SK-N-SH (cell line): Measurements from ENCODE around the gene DUOX2.

Source experiments
- EP300 ChIP-seq, 2 experiments: IDR thresholded peaks; 2 replicates each; pipeline versions ENCODE4 v1.4.0 to v1.6.1; 2012; ENCODE audit warnings: borderline replicate concordance in 1 of 2, low read depth in 1 of 2, low read length in 1 of 2
- POLR2AphosphoS5 ChIP-seq: IDR thresholded peaks from 2 replicates; pipeline ENCODE4 v1.6.1; 2012; ENCODE audit warnings: low read depth, low read length
- TF ChIP-seq, protein P1 (sequence below): fragments of 150-350 bp; IDR thresholded peaks from 2 replicates; pipeline ENCODE4 v1.6.1; 2017; ENCODE audit warnings: antibody characterized with exemption, low read length, low read depth, borderline replicate concordance
- TF ChIP-seq, protein P2 (sequence below): fragments of 200-600 bp; sonication (generic); IDR thresholded peaks from 2 replicates; pipeline ENCODE4 v1.6.1; 2017; ENCODE audit warnings: antibody characterized with exemption, mild to moderate bottlenecking, moderate library complexity

DNA sequence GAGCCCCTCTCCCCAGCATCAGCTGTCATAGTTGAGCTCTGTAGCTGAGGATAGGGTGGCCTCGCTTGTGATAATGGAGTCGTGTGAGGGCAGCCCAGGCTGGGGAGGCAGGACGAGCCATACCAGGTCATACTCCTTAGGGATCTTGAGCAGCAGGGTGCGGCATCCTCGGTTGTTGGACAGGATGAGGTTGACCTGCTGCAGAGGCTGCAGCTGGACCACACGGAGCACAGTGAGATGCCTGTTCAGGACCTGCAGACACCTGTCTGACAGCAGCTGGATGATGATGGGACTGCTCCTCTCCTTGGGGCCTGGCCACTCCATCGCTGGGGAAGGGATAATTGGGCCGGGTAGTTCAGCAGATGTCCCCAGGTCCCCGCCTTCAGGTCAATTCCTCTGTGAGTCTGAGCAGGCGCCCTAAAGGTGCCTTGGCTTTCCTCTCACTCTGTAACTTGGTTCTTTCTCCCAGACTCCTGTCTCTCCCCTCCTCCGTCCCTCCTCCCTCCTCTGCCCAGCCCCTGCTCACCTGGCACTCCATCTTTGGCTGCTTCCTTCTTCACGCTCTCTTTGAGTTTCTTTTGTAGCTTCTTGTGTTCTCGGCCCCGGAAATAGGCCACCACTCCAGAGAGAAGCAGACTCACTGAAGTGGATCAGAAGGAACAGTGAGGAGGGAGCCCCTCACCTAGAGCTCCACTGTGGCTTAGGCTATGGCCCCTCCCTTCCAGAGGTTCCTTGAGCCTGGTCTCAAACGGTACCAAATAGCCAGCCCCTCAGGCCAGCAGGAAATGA is 7.8 kb downstream of the DUOX2 start:
- TF ChIP-seq, protein P1, sequence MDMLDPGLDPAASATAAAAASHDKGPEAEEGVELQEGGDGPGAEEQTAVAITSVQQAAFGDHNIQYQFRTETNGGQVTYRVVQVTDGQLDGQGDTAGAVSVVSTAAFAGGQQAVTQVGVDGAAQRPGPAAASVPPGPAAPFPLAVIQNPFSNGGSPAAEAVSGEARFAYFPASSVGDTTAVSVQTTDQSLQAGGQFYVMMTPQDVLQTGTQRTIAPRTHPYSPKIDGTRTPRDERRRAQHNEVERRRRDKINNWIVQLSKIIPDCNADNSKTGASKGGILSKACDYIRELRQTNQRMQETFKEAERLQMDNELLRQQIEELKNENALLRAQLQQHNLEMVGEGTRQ, result no peak
- TF ChIP-seq EP300 (IDR thresholded peaks at IDR 0.05; ENCODE audit: borderline replicate concordance in 1 of 2, low read depth in 1 of 2, low read length in 1 of 2), result no peak
- no peak for TF ChIP-seq POLR2AphosphoS5
- TF ChIP-seq, protein P2, sequence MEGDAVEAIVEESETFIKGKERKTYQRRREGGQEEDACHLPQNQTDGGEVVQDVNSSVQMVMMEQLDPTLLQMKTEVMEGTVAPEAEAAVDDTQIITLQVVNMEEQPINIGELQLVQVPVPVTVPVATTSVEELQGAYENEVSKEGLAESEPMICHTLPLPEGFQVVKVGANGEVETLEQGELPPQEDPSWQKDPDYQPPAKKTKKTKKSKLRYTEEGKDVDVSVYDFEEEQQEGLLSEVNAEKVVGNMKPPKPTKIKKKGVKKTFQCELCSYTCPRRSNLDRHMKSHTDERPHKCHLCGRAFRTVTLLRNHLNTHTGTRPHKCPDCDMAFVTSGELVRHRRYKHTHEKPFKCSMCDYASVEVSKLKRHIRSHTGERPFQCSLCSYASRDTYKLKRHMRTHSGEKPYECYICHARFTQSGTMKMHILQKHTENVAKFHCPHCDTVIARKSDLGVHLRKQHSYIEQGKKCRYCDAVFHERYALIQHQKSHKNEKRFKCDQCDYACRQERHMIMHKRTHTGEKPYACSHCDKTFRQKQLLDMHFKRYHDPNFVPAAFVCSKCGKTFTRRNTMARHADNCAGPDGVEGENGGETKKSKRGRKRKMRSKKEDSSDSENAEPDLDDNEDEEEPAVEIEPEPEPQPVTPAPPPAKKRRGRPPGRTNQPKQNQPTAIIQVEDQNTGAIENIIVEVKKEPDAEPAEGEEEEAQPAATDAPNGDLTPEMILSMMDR, result no peak
